H1 (cell line): ENCODE results near the gene PIANP. TPM values are rescaled to one million over a fixed set of nuclear protein-coding genes. Genes with fewer than 3 reads are reported as not detected.
"Not testable (repeated sequence)": the region's sequence is repeated elsewhere in the genome, so short reads cannot be mapped to it uniquely, and the experiment has no call there.

Source experiments
- CTCF ChIA-PET: fragments of 300-600 bp; sonication (Branson Sonifier 250); formaldehyde crosslinking; loops from one replicate; lab custom pipeline; 2021; ENCODE audit not compliant: partially characterized antibody; lab: Charles Lee
- POLR2A ChIA-PET: fragments of 300-600 bp; sonication (Branson Sonifier 250); formaldehyde crosslinking; loops from one replicate; lab custom pipeline; 2021; ENCODE audit warnings: inconsistent platforms; ENCODE audit not compliant: partially characterized antibody; lab: Charles Lee
- DNase-seq, 2 experiments: peaks; one replicate each; pipeline versions ENCODE4 v3.0.0 to v3.0.0-alpha.2; 2010 to 2022; ENCODE audit warnings: low spot score in 2 of 2, low read depth in 1 of 2, mixed read lengths in 1 of 2
- FAIRE-seq: peaks from 2 replicates; lab custom pipeline; 2011; peaks lifted over from hg19 to GRCh38; lab: Jason Lieb, UNC
- H2AFZ ChIP-seq: 2 replicates; pipeline ENCODE4 v1.8.1; 2012; ENCODE audit warnings: low read length, inconsistent platforms
- H2AK5ac ChIP-seq: 2 replicates; pipeline ENCODE4 v1.6.1; 2013; ENCODE audit warnings: low read depth, low read length
- H2BK120ac ChIP-seq: replicated peaks from 2 replicates; pipeline ENCODE3; 2013; ENCODE audit warnings: low read depth, low read length, inconsistent platforms
- H2BK12ac ChIP-seq: 2 replicates; pipeline ENCODE4 v1.6.1; 2013; ENCODE audit warnings: low read depth, low read length
- H2BK15ac ChIP-seq: 2 replicates; pipeline ENCODE4 v1.6.1; 2013; ENCODE audit warnings: low read length
- H2BK20ac ChIP-seq: 2 replicates; pipeline ENCODE4 v1.6.1; 2013; ENCODE audit warnings: low read length
- H2BK5ac ChIP-seq: 2 replicates; pipeline ENCODE4 v1.6.1; 2013; ENCODE audit warnings: low read depth, low read length
- H3K14ac ChIP-seq: 2 replicates; pipeline ENCODE4 v1.6.1; 2013; ENCODE audit warnings: inconsistent platforms; ENCODE audit not compliant: insufficient read length
- H3K18ac ChIP-seq: 2 replicates; pipeline ENCODE4 v1.6.1; 2013; ENCODE audit warnings: low read length; ENCODE audit errors: extremely low read depth
- H3K23ac ChIP-seq: 2 replicates; pipeline ENCODE4 v1.6.1; 2013; ENCODE audit warnings: inconsistent platforms; ENCODE audit not compliant: insufficient read length
- H3K23me2 ChIP-seq: 2 replicates; pipeline ENCODE4 v1.6.1; 2013; ENCODE audit warnings: low read depth, low read length
- H3K27ac ChIP-seq: 2 replicates; pipeline ENCODE4 v1.6.1; 2011; ENCODE audit warnings: low read depth, low read length, inconsistent platforms
- H3K27me3 ChIP-seq, 4 experiments: replicated peaks in 1 of 4; 1 replicate in 1 of 4; 2 replicates in 3 of 4; pipeline versions ENCODE4 v1.6.1 to v1.8.1; 2011 to 2013; ENCODE audit warnings: low read length in 3 of 4, mild to moderate bottlenecking in 3 of 4, inconsistent platforms in 2 of 4, mixed read lengths in 2 of 4, moderate library complexity in 1 of 4; ENCODE audit not compliant: control insufficient read depth in 3 of 4, insufficient read depth in 3 of 4; ENCODE audit errors: extremely low read depth in 1 of 4
- H3K36me3 ChIP-seq, 4 experiments: 2 replicates each; pipeline versions ENCODE4 v1.6.1 to v1.8.1; 2011 to 2013; ENCODE audit warnings: mild to moderate bottlenecking in 4 of 4, low read length in 3 of 4, moderate library complexity in 2 of 4, control low read depth in 1 of 4, inconsistent platforms in 1 of 4; ENCODE audit not compliant: insufficient read depth in 4 of 4, control insufficient read depth in 2 of 4
- H3K4ac ChIP-seq: replicated peaks from 2 replicates; pipeline ENCODE3; 2013; ENCODE audit warnings: low read length, low read depth, mixed read lengths, inconsistent platforms; ENCODE audit not compliant: insufficient read length
- H3K4me1 ChIP-seq, 4 experiments: replicated peaks in 1 of 4; 1 replicate in 1 of 4; 2 replicates in 3 of 4; pipeline versions ENCODE4 v1.6.1 to v1.8.1; 2011 to 2013; ENCODE audit warnings: low read length in 3 of 4, inconsistent platforms in 2 of 4, mixed read lengths in 1 of 4; ENCODE audit not compliant: insufficient read depth in 4 of 4, control insufficient read depth in 3 of 4
- H3K4me2 ChIP-seq, 2 experiments: 2 replicates each; pipeline versions ENCODE4 v1.6.1 to v1.8.1; 2011 to 2013; ENCODE audit warnings: low read depth in 2 of 2, low read length in 2 of 2, control low read depth in 1 of 2, inconsistent platforms in 1 of 2, mild to moderate bottlenecking in 1 of 2; ENCODE audit not compliant: insufficient read depth in 1 of 2
- H3K4me3 ChIP-seq, 4 experiments: fragments of 200-600, 300-600 bp in 1 of 4; sonication (generic), shearing (Covaris generic), sonication (Bioruptor Twin) in 1 of 4; 2 replicates each; pipeline versions ENCODE4 v1.5.1 to v1.8.1; 2011 to 2016; ENCODE audit warnings: low read length in 4 of 4, low read depth in 3 of 4, control low read depth in 2 of 4, inconsistent platforms in 2 of 4, mild to moderate bottlenecking in 2 of 4, mixed read lengths in 1 of 4, moderate library complexity in 1 of 4; ENCODE audit not compliant: insufficient read depth in 2 of 4; ENCODE audit errors: extremely low read depth in 1 of 4
- H3K56ac ChIP-seq: replicated peaks from 2 replicates; pipeline ENCODE3; 2013; ENCODE audit warnings: low read depth, mild to moderate bottlenecking, mixed read lengths, low read length, inconsistent platforms; ENCODE audit not compliant: insufficient read length
- H3K79me1 ChIP-seq: 2 replicates; pipeline ENCODE4 v1.6.1; 2013; ENCODE audit warnings: low read depth, low read length, control low read depth
- H3K79me2 ChIP-seq, 2 experiments: 2 replicates each; pipeline versions ENCODE4 v1.6.1 to v1.8.1; 2012 to 2013; ENCODE audit warnings: low read length in 2 of 2, mild to moderate bottlenecking in 2 of 2, inconsistent platforms in 1 of 2; ENCODE audit not compliant: insufficient read depth in 2 of 2, control insufficient read depth in 1 of 2
- H3K9ac ChIP-seq, 4 experiments: replicated peaks in 1 of 4; 1 replicate in 1 of 4; 2 replicates in 3 of 4; pipeline versions ENCODE4 v1.6.1 to v1.8.1; 2011 to 2013; ENCODE audit warnings: low read depth in 3 of 4, low read length in 3 of 4, control low read depth in 2 of 4, mild to moderate bottlenecking in 2 of 4, moderate library complexity in 2 of 4, inconsistent platforms in 1 of 4; ENCODE audit errors: extremely low read depth in 1 of 4
- H3K9me3 ChIP-seq, 2 experiments: 2 replicates each; pipeline versions ENCODE4 v1.6.1 to v1.8.1; 2012 to 2013; ENCODE audit warnings: mild to moderate bottlenecking in 2 of 2, moderate library complexity in 2 of 2, control low read depth in 1 of 2, inconsistent platforms in 1 of 2, low read depth in 1 of 2, low read length in 1 of 2, mixed read lengths in 1 of 2; ENCODE audit not compliant: insufficient read depth in 2 of 2
- H4K20me1 ChIP-seq, 2 experiments: replicated peaks in 1 of 2; 2 replicates each; pipeline versions ENCODE3 to v1.8.1; 2011 to 2013; ENCODE audit warnings: inconsistent platforms in 2 of 2, low read length in 2 of 2, mild to moderate bottlenecking in 1 of 2; ENCODE audit not compliant: insufficient read depth in 2 of 2, control insufficient read depth in 1 of 2
- H4K5ac ChIP-seq: 2 replicates; pipeline ENCODE4 v1.6.1; 2013; ENCODE audit warnings: low read length, low read depth, mixed read lengths, inconsistent platforms; ENCODE audit not compliant: insufficient read length
- H4K8ac ChIP-seq: 2 replicates; pipeline ENCODE4 v1.8.0; 2013; ENCODE audit warnings: mild to moderate bottlenecking, moderate library complexity, low read length, inconsistent platforms; ENCODE audit not compliant: insufficient read depth; ENCODE audit errors: extremely low read depth
- H4K91ac ChIP-seq: replicated peaks from 2 replicates; pipeline ENCODE3; 2013; ENCODE audit warnings: low read length, mixed read lengths, inconsistent platforms; ENCODE audit not compliant: insufficient read length
- BACH1 ChIP-seq: IDR thresholded peaks from 2 replicates; pipeline ENCODE4 v1.6.1; 2012; ENCODE audit warnings: low read length, improper control_type of control experiment
- CREB1 ChIP-seq: IDR thresholded peaks from 2 replicates; pipeline ENCODE4 v1.6.1; 2012; ENCODE audit warnings: inconsistent platforms
- FOSL1 ChIP-seq: IDR thresholded peaks from 2 replicates; pipeline ENCODE4 v1.6.1; 2011; ENCODE audit warnings: mild to moderate bottlenecking, low read depth, low read length, moderate library complexity; ENCODE audit not compliant: insufficient read depth
- NRF1 ChIP-seq: IDR thresholded peaks from 2 replicates; pipeline ENCODE4 v1.6.1; 2011; ENCODE audit warnings: mild to moderate bottlenecking, low read depth, low read length, improper control_type of control experiment
- RFX5 ChIP-seq: IDR thresholded peaks from 2 replicates; pipeline ENCODE4 v1.6.1; 2011; ENCODE audit warnings: low read depth, low read length, improper control_type of control experiment, borderline replicate concordance
- WGBS, 2 experiments: shearing (Covaris generic) in 1 of 2; methylation state at CpG; one replicate each; pipeline versions ENCODE4 v1.1.6 to v1.1.7; 2013 to 2015; ENCODE audit warnings: low lambda C conversion rate in 2 of 2, mixed read lengths in 2 of 2, inconsistent platforms in 1 of 2, low coverage in 1 of 2, missing lambda C conversion rate in 1 of 2; ENCODE audit not compliant: insufficient replicate concordance in 2 of 2, insufficient coverage in 1 of 2, insufficient read length in 1 of 2; ENCODE audit errors: extremely low coverage in 1 of 2, missing lambda C conversion rate in 1 of 2; 5-methylcytosine and 5-hydroxymethylcytosine counted together
- polyA plus RNA-seq, 7 experiments: library from polyadenylated mRNA; depleted of rRNA in 3 of 7; stranded (reverse) in 5 of 7; unstranded in 2 of 7; fragments of >200 nt in 5 of 7; fragments of 200-250 nt in 2 of 7; gene quantifications; 1 replicate in 5 of 7; 2 replicates in 1 of 7; 4 replicates in 1 of 7; pipeline versions ENCODE4 v1.2.1 to v1.2.3, GENCODE V29; 2011 to 2013; ENCODE audit warnings: missing spikeins in 2 of 7, mixed read lengths in 2 of 7
- total RNA-seq: library from RNA; stranded (reverse); fragmentation: NEBNext Ultra II Directional; extraction: Animal tissue kit (Norgen Biotek cat#: 25700); gene quantifications from 2 replicates; pipeline ENCODE4 v1.2.1, GENCODE V29; 2021
- TF ChIP-seq, protein P1 (sequence below): IDR thresholded peaks from 2 replicates; pipeline ENCODE4 v1.6.1; 2011; ENCODE audit warnings: low read depth, mild to moderate bottlenecking, low read length; ENCODE audit not compliant: insufficient read depth

The PIANP gene
- total and polyA plus RNA-seq, 2 of the 8 experiments (the other 6 are each of a cell fraction or from before 2014, with no cell fraction given), result 6.3 to 9.8 TPM

DNA sequence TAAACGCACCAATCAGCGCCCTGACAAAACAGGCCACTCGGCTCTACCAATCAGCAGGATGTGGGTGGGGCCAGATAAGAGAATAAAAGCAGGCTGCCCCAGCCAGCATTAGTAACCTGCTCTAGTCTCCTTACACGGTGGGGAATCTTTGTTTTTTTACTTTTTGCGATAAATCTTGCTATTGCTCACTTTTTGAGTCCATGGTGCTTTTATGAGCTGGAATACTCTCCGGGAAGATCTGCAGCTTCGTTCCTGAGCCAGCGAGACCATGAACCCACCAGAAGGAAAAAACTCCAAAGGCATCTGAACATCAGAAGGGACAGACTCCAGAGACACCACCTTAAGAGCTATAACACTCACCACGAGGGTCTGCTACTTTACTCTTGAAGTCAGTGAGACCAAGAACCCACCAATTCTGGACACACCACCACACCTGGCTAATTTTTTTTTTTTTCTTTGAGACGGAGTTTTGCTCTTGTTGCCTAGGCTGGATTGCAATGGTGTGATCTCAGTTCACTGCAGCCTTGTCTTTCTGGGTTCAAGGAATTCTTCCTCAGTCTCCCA is 16.3 kb upstream of the PIANP start (continued):
- TF ChIP-seq, protein P1, sequence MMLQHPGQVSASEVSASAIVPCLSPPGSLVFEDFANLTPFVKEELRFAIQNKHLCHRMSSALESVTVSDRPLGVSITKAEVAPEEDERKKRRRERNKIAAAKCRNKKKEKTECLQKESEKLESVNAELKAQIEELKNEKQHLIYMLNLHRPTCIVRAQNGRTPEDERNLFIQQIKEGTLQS, result no peak
- TF ChIP-seq FOSL1, result no peak
- no peak for TF ChIP-seq BACH1
- no peak for TF ChIP-seq NRF1
- no peak for TF ChIP-seq CREB1
- no peak for TF ChIP-seq RFX5

DNA sequence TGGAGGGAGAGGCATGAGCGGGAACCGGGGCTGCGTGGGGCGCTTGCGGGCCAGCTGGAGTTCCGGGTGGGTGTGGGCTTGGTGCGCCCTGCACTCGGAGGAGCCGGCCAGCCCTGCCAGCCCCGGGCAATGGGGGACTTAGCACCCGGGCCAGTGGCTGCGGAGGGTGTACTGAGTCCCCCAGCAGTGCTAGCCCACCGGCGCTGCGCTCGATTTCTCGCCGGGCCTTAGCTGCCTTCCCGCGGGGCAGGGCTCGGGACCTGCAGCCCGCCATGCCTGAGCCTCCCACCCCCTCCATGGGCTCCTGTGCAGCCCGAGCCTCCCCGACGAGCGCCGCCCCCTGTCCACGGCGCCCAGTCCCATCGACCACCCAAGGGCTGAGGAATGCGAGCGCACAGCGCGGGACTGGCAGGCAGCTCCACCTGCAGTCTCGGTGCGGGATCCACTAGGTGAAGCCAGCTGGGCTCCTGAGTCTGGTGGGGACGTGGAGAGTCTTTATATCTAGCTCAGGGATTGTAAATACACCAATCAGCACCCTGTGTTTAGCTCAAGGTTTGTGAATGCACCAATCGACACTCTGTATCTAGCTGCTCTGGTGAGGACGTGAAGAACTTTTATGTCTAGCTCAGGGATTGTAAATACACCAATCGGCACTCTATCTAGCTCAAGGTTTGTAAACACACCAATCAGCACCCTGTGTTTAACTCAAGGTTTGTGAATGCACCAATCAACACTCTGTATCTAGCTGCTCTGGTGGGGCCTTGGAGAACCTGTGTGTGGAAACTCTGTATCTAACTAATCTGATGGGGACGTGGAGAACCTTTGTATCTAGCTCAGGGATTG is 15.6 kb upstream of the PIANP start:
- H3K27me3 ChIP-seq, H2BK5ac ChIP-seq, H3K23me2 ChIP-seq, H2AK5ac ChIP-seq, H3K36me3 ChIP-seq, H2BK12ac ChIP-seq, H3K79me2 ChIP-seq, H2AFZ ChIP-seq, FAIRE-seq, H4K20me1 ChIP-seq, H3K27ac ChIP-seq, H3K9ac ChIP-seq, DNase-seq, H4K8ac ChIP-seq, H3K79me1 ChIP-seq, H3K9me3 ChIP-seq, H3K4me2 ChIP-seq, H3K18ac ChIP-seq, H2BK20ac ChIP-seq, H3K4ac ChIP-seq, H3K4me3 ChIP-seq, H4K5ac ChIP-seq, H2BK120ac ChIP-seq, H3K23ac ChIP-seq, H3K56ac ChIP-seq, H4K91ac ChIP-seq, H3K4me1 ChIP-seq, H2BK15ac ChIP-seq, H3K14ac ChIP-seq: not testable (repeated sequence)
- POLR2A ChIA-PET, result interaction anchor here (0.6 to 1.5 kb wide), 7 partner anchors 17 to 381 kb away, joined by 3 to 5 read pairs (median 3); partner anchors contain the start of genes GAPDH and MLF2
- 90% methylated on average over 31 of the region's 41 CpGs; no CpG with 5 or more reads in 1 of the 2 experiments for WGBS, 2 experiments
- CTCF ChIA-PET, result interaction anchor here (1.1 to 1.5 kb wide), 3 partner anchors 13 to 174 kb away, joined by 3 to 5 read pairs (median 3); no protein-coding TSS in a partner anchor
